IMR-90 (cell line): ENCODE data around the gene EHBP1. TPM values are rescaled to one million over a fixed set of nuclear protein-coding genes. Genes with fewer than 3 reads are reported as not detected.

Experiments
- ATAC-seq: fragments of 200-7000 bp; cut with Tn5 transposase; 2 replicates; pipeline ENCODE4 v1.9.1; 2020; ENCODE audit warnings: low read depth, mild to moderate bottlenecking, moderate library complexity
- BruUV-seq: library from RNA; stranded (reverse); fragments of 400-500 nt; replicated peaks from 2 replicates; lab custom pipeline; 2021; lab: Mats Ljungman, UMichigan
- CTCF ChIA-PET: fragments of 300-600 bp; formaldehyde crosslinking; extraction: SDS; loops from one replicate; lab custom pipeline; 2021; ENCODE audit warnings: antibody characterized with exemption; lab: Yijun Ruan, JAX
- POLR2A ChIA-PET: fragments of 300-600 bp; sonication (Branson Sonifier 250); formaldehyde crosslinking; loops from one replicate; lab custom pipeline; 2022; ENCODE audit warnings: antibody characterized with exemption; ENCODE audit not compliant: unreplicated experiment; lab: Charles Lee
- DNase-seq: peaks from one replicate; pipeline ENCODE4 v3.0.0; 2013
- H2AFZ ChIP-seq: replicated peaks from 2 replicates; pipeline ENCODE3; 2013; ENCODE audit warnings: low read length, mild to moderate bottlenecking; ENCODE audit not compliant: poor library complexity
- H2AK5ac ChIP-seq: 2 replicates; pipeline ENCODE4 v1.6.1; 2013; ENCODE audit warnings: low read depth, low read length, inconsistent platforms
- H2AK9ac ChIP-seq: replicated peaks from 2 replicates; pipeline ENCODE3; 2013; ENCODE audit warnings: mild to moderate bottlenecking, low read depth, low read length, moderate library complexity; ENCODE audit not compliant: poor library complexity
- H2BK120ac ChIP-seq: 2 replicates; pipeline ENCODE4 v1.6.1; 2013; ENCODE audit warnings: low read depth, low read length, inconsistent platforms
- H2BK15ac ChIP-seq: 3 replicates; pipeline ENCODE4 v1.6.1; 2013; ENCODE audit warnings: low read depth, low read length, inconsistent platforms
- H2BK20ac ChIP-seq: 2 replicates; pipeline ENCODE4 v1.6.1; 2013; ENCODE audit warnings: low read depth, mild to moderate bottlenecking, inconsistent platforms, low read length, moderate library complexity
- H2BK5ac ChIP-seq: 2 replicates; pipeline ENCODE4 v1.6.1; 2013; ENCODE audit warnings: mild to moderate bottlenecking, low read depth, low read length, inconsistent platforms; ENCODE audit not compliant: poor library complexity, severe bottlenecking
- H3K14ac ChIP-seq: replicated peaks from 2 replicates; pipeline ENCODE4 v1.6.1; 2013; ENCODE audit warnings: low read depth, low read length, inconsistent platforms
- H3K18ac ChIP-seq: 2 replicates; pipeline ENCODE4 v1.6.1; 2013; ENCODE audit warnings: low read depth, low read length, control low read depth
- H3K23ac ChIP-seq: 2 replicates; pipeline ENCODE4 v1.6.1; 2013; ENCODE audit warnings: low read depth, low read length, inconsistent platforms
- H3K27ac ChIP-seq: 2 replicates; pipeline ENCODE4 v1.5.1; 2013; ENCODE audit warnings: mild to moderate bottlenecking, control low read depth, low read length; ENCODE audit not compliant: insufficient read depth
- H3K27me3 ChIP-seq: 2 replicates; pipeline ENCODE4 v1.6.1; 2013; ENCODE audit warnings: low read length; ENCODE audit not compliant: control insufficient read depth, insufficient read depth
- H3K36me3 ChIP-seq: 2 replicates; pipeline ENCODE4 v1.6.1; 2013; ENCODE audit warnings: low read length, mixed read lengths; ENCODE audit not compliant: control insufficient read depth, insufficient read depth
- H3K4ac ChIP-seq: 2 replicates; pipeline ENCODE4 v1.6.1; 2013; ENCODE audit warnings: low read depth, low read length, inconsistent platforms
- H3K4me1 ChIP-seq: 2 replicates; pipeline ENCODE4 v1.6.1; 2013; ENCODE audit warnings: low read length, mixed read lengths; ENCODE audit not compliant: control insufficient read depth, insufficient read depth
- H3K4me2 ChIP-seq: 2 replicates; pipeline ENCODE4 v1.6.1; 2013; ENCODE audit warnings: low read depth, mild to moderate bottlenecking, control low read depth, low read length, moderate library complexity
- H3K4me3 ChIP-seq: 2 replicates; pipeline ENCODE4 v1.5.1; 2013; ENCODE audit warnings: low read depth, mild to moderate bottlenecking, control low read depth, low read length, moderate library complexity; ENCODE audit not compliant: insufficient read depth
- H3K56ac ChIP-seq: 2 replicates; pipeline ENCODE4 v1.6.1; 2013; ENCODE audit warnings: low read length, inconsistent platforms; ENCODE audit not compliant: insufficient read depth; ENCODE audit errors: extremely low read depth
- H3K79me1 ChIP-seq, 2 experiments: 2 replicates each; pipeline ENCODE4 v1.6.1; 2013; ENCODE audit warnings: low read length in 2 of 2, inconsistent platforms in 1 of 2, low read depth in 1 of 2
- H3K9ac ChIP-seq: 2 replicates; pipeline ENCODE4 v1.6.1; 2013; ENCODE audit warnings: low read depth, low read length, control low read depth
- H3K9me1 ChIP-seq: 2 replicates; pipeline ENCODE4 v1.6.1; 2013; ENCODE audit warnings: low read length, inconsistent platforms; ENCODE audit not compliant: insufficient read depth
- H3K9me3 ChIP-seq: 2 replicates; pipeline ENCODE4 v1.6.1; 2013; ENCODE audit warnings: low read length; ENCODE audit not compliant: control insufficient read depth, insufficient read depth
- H4K20me1 ChIP-seq: 2 replicates; pipeline ENCODE4 v1.6.1; 2013; ENCODE audit warnings: low read length, inconsistent platforms; ENCODE audit not compliant: insufficient read depth
- H4K5ac ChIP-seq: 2 replicates; pipeline ENCODE4 v1.6.1; 2013; ENCODE audit warnings: mild to moderate bottlenecking, low read depth, low read length, control low read depth
- H4K8ac ChIP-seq, 2 experiments: 2 replicates each; pipeline ENCODE4 v1.6.1; 2013; ENCODE audit warnings: low read depth in 2 of 2, low read length in 2 of 2, control low read depth in 1 of 2, inconsistent platforms in 1 of 2
- H4K91ac ChIP-seq: 2 replicates; pipeline ENCODE4 v1.6.1; 2013; ENCODE audit warnings: low read depth, low read length, inconsistent platforms; ENCODE audit not compliant: insufficient read depth
- BHLHE40 ChIP-seq: fragments of 150-350 bp; IDR thresholded peaks from 2 replicates; pipeline ENCODE4 v1.6.1; 2016; ENCODE audit warnings: mild to moderate bottlenecking, low read depth, low read length
- CHD1 ChIP-seq: IDR thresholded peaks from 2 replicates; pipeline ENCODE4 v1.6.1; 2012; ENCODE audit warnings: low read depth, low read length, improper control_type of control experiment
- FOS ChIP-seq: fragments of 150-350 bp; IDR thresholded peaks from 2 replicates; pipeline ENCODE4 v1.6.1; 2016; ENCODE audit warnings: low read depth, low read length
- MAFK ChIP-seq: IDR thresholded peaks from 2 replicates; pipeline ENCODE4 v1.6.1; 2012; ENCODE audit warnings: low read depth, low read length, improper control_type of control experiment
- MAZ ChIP-seq: IDR thresholded peaks from 2 replicates; pipeline ENCODE4 v1.6.1; 2012; ENCODE audit warnings: low read depth, mild to moderate bottlenecking, low read length, improper control_type of control experiment, moderate library complexity, borderline replicate concordance
- MXI1 ChIP-seq: IDR thresholded peaks from 2 replicates; pipeline ENCODE4 v1.6.1; 2012; ENCODE audit warnings: low read depth, mild to moderate bottlenecking, low read length, moderate library complexity, borderline replicate concordance
- POLR2A ChIP-seq: IDR thresholded peaks from 2 replicates; pipeline ENCODE4 v1.6.1; 2012; ENCODE audit warnings: mild to moderate bottlenecking, low read depth, low read length
- RCOR1 ChIP-seq: IDR thresholded peaks from 2 replicates; pipeline ENCODE4 v1.6.1; 2012; ENCODE audit warnings: mild to moderate bottlenecking, low read length, improper control_type of control experiment; ENCODE audit not compliant: insufficient replicate concordance
- RFX5 ChIP-seq: IDR thresholded peaks from 2 replicates; pipeline ENCODE4 v1.8.0; 2012; ENCODE audit warnings: low read depth, mild to moderate bottlenecking, low read length, moderate library complexity
- SMC3 ChIP-seq: fragments of 150-350 bp; IDR thresholded peaks from 2 replicates; pipeline ENCODE4 v1.6.1; 2016; ENCODE audit warnings: low read depth, mild to moderate bottlenecking, antibody characterized with exemption, low read length, moderate library complexity
- WGBS, 2 experiments: methylation state at CpG; one replicate each; pipeline versions ENCODE4 v1.1.5 to v1.1.7; 2013; ENCODE audit warnings: missing lambda C conversion rate in 2 of 2; ENCODE audit not compliant: insufficient read length in 1 of 2; ENCODE audit errors: extremely low coverage in 2 of 2; 5-methylcytosine and 5-hydroxymethylcytosine counted together
- dilution Hi-C: fragments of 300-500 bp; cut with HindIII; formaldehyde crosslinking; loops from one replicate; pipeline ENCODE4 v1.14.3; 2018; ENCODE audit warnings: low sequenced_read_pairs; ENCODE audit not compliant: unreplicated experiment
- in situ Hi-C: fragments of 300-500 bp; cut with MboI; formaldehyde crosslinking; loops from 3 replicates; pipeline ENCODE4 v1.14.3; 2019; ENCODE audit warnings: low sequenced_read_pairs, inconsistent platforms, mixed read lengths
- intact Hi-C: fragments of 100-400 bp; cut with micrococcal nuclease; formaldehyde crosslinking; loops from 2 replicates; pipeline ENCODE4 v1.10.0; 2022
- polyA plus RNA-seq, 3 experiments: library from polyadenylated mRNA; depleted of rRNA; stranded (reverse); fragments of >200 nt; gene quantifications; 2 replicates each; pipeline ENCODE4 v1.2.3, GENCODE V29; 2012; ENCODE audit warnings: low replicate concordance in 1 of 3
- total RNA-seq: library from RNA; depleted of rRNA; stranded (reverse); fragments of >200 nt; gene quantifications from 2 replicates; pipeline ENCODE4 v1.2.3, GENCODE V29; 2012
- TF ChIP-seq, protein P1 (sequence below): conservative IDR thresholded peaks from 2 replicates; pipeline ENCODE4 v1.5.1; 2012; ENCODE audit warnings: mild to moderate bottlenecking, low read depth, low read length, improper control_type of control experiment
- TF ChIP-seq, protein P2 (sequence below): fragments of 150-350 bp; IDR thresholded peaks from 2 replicates; pipeline ENCODE4 v1.6.1; 2017; ENCODE audit warnings: mild to moderate bottlenecking, antibody characterized with exemption, low read length, low read depth

EHBP1 gene
- total and polyA plus RNA-seq, 2 of the 4 experiments (the other 2 are of a cell fraction), result 28.3 to 44.4 TPM

DNA sequence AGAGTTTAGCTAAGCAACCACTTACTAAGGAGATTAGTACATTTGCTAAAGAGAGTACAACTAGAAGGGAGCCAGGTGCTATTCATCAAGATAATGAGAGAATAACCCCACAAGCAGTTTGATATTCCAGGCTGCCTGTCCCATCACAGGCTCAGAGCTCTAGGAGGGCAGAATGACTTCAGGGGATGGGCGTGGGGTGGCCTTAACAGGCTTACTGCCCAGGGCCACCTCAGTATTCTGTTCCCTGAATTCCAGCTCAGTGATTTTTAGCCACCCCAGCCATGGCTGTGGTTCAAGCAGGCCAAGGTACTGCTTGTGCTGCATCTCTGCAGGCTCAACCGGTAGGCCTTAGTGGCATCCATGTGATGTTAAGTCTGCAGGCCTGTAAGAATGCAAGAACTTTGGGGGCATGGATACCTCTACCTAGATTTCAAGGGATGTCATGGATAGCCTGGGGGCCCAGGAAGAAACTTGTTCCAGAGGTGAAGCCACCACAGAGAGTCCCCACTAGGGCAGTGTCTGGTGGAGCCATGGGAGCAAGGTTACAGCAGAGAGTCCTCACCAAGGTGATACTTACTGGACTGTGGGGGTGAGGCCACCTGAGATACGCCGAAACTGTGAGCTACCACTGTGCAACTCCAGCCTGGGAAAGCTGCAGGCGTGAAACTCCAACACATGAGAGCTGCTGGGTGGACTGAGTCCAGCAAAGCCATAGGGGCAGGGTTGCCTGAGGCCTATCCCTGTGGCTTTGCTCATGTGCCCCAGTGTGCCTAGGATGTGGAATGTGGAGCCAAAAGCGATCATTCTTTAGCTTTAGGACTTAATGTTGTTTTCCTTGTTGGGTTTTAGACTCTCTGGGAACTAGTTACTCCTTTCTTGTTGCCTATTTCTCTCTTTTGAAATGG lies 107.7 kb downstream of the EHBP1 start:
- H3K56ac ChIP-seq, result no peak overlapping the region
- ChIA-PET CTCF (interaction anchor here (0.6 to 0.7 kb wide), 2 partner anchors 108 to 142 kb away, joined by 3 to 4 read pairs; no protein-coding TSS in a partner anchor), POLR2A (no interaction called here)
- no peak overlapping the region for H4K91ac ChIP-seq
- no peak overlapping the region for H3K27ac ChIP-seq
- H3K4me3 ChIP-seq, result no peak overlapping the region
- H3K18ac ChIP-seq, result no peak overlapping the region
- BruUV-seq, result no TSS peak
- H2AK5ac ChIP-seq, result no peak overlapping the region
- H3K14ac ChIP-seq, result 0 out of 2 replicates have a peak overlapping the region, but pooled peaks have one; percentile 58
- H4K8ac ChIP-seq, result no peak overlapping the region
- H3K4ac ChIP-seq, result no peak overlapping the region
- no peaks in the 10 kb centered on the region for H3K36me3 ChIP-seq
- H2BK20ac ChIP-seq, result no peak overlapping the region
- H2AFZ ChIP-seq, result no peak overlapping the region
- H2BK120ac ChIP-seq, result no peak overlapping the region
- peaks cover 13% of the 10 kb centered on the region for H3K9me1 ChIP-seq
- H3K9ac ChIP-seq, result no peak overlapping the region
- no peak overlapping the region for H2BK5ac ChIP-seq
- no peak overlapping the region for H3K23ac ChIP-seq
- H4K5ac ChIP-seq, result no peak overlapping the region
- in situ Hi-C loops, result no loop called here
- H3K79me1 ChIP-seq, result peaks cover 28 to 57% of the 10 kb centered on the region in 2 experiments
- no peak for ATAC-seq
- peaks cover 4% of the 10 kb centered on the region for H3K4me1 ChIP-seq
- H3K27me3 ChIP-seq, result no peaks in the 10 kb centered on the region
- no peak for DNase-seq
- H2BK15ac ChIP-seq, result no peak overlapping the region
- peak overlapping the region; percentile 18 for H2AK9ac ChIP-seq
- TF ChIP-seq RCOR1 (no peak), RFX5 (no peak), SMC3 (no peak), BHLHE40 (no peak), POLR2A (no peak), CHD1 (no peak), MAFK (no peak), MXI1 (no peak), MAZ (no peak), FOS (no peak)
- TF ChIP-seq, protein P1, sequence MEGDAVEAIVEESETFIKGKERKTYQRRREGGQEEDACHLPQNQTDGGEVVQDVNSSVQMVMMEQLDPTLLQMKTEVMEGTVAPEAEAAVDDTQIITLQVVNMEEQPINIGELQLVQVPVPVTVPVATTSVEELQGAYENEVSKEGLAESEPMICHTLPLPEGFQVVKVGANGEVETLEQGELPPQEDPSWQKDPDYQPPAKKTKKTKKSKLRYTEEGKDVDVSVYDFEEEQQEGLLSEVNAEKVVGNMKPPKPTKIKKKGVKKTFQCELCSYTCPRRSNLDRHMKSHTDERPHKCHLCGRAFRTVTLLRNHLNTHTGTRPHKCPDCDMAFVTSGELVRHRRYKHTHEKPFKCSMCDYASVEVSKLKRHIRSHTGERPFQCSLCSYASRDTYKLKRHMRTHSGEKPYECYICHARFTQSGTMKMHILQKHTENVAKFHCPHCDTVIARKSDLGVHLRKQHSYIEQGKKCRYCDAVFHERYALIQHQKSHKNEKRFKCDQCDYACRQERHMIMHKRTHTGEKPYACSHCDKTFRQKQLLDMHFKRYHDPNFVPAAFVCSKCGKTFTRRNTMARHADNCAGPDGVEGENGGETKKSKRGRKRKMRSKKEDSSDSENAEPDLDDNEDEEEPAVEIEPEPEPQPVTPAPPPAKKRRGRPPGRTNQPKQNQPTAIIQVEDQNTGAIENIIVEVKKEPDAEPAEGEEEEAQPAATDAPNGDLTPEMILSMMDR, result no peak
- TF ChIP-seq, protein P2, sequence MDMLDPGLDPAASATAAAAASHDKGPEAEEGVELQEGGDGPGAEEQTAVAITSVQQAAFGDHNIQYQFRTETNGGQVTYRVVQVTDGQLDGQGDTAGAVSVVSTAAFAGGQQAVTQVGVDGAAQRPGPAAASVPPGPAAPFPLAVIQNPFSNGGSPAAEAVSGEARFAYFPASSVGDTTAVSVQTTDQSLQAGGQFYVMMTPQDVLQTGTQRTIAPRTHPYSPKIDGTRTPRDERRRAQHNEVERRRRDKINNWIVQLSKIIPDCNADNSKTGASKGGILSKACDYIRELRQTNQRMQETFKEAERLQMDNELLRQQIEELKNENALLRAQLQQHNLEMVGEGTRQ, result no peak
- H4K20me1 ChIP-seq, result peaks cover 15% of the 10 kb centered on the region; the same call in 1 of the 2 replicates
- intact Hi-C loops, result no loop called here
- 67% methylated on average over 3 of the region's 6 CpGs; no CpG with 5 or more reads in 1 of the 2 experiments for WGBS, 2 experiments
- H3K9me3 ChIP-seq, result no peaks in the 10 kb centered on the region
- dilution Hi-C loops, result no loop called here
- H3K4me2 ChIP-seq, result no peak overlapping the region
